ENCODE measurements around the gene RND2. TPM values are rescaled to one million over a fixed set of nuclear protein-coding genes. Genes with fewer than 3 reads are reported as not detected.
"Not testable (repeated sequence)": the region's sequence is repeated elsewhere in the genome, so short reads cannot be mapped to it uniquely, and the experiment has no call there.

Gene RND2
- total RNA-seq, 2 donors from 2014 or later: 0.15 to 1.1 TPM

DNA sequence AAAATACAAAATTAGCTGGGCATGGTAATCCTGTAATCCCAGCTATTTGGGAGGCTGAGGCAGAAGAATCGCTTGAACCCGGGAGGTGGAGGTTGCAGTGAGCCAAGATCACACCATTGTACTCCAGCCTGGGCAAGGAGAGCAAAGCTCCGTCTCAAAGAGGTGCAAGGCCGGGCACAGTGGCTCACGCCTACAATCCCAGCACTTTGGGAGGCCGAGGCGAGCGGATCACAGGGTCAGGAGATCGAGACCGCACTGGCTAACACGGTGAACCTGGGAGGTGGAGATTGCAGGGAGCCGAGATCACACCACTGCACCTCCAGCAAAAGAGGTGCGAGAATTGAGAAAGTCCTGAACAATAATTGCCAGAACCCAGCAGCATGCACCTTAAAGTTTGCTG, 24.1 kb upstream of the RND2 start:
- intact Hi-C loops (cut with DNase I, micrococcal nuclease); DNase-seq: not testable (repeated sequence)

DNA sequence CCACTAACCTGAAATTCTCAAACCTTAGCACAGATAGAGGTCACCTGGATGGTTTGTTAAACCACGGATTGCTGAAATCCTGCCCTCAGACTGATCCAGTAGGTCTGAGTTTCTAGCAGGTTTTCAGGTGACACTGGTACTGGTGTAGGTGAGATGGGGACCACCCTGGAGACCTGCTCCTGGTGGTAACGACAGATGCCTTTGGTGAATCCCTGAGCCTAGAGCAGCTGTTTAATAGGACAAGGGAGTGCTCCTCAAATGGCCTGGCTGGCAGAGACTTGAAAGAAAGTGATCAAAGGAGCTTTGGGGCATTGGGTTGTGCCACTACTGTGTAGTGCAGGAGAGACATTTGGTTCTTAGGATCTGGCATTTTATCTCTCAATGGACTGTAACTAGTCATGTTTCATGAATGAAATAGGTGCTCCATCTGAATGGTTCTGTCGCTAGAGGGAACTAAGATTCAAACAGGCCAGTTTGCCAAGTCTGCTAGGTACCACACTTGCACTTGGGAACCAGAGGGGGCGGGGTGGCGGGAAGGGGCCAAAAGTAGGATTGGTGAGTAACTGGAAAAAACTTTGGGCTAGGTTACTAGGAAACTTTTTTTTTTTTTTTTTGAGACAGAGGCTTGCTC, 21.4 kb upstream of the RND2 start:
- ATAC-seq: no peak
- no peak for DNase-seq
- intact Hi-C loops (cut with DNase I, micrococcal nuclease): no loop called here

More for the DNA sequence above, 24.1 kb upstream of the RND2 start:
- not testable (repeated sequence) for ATAC-seq

DNA sequence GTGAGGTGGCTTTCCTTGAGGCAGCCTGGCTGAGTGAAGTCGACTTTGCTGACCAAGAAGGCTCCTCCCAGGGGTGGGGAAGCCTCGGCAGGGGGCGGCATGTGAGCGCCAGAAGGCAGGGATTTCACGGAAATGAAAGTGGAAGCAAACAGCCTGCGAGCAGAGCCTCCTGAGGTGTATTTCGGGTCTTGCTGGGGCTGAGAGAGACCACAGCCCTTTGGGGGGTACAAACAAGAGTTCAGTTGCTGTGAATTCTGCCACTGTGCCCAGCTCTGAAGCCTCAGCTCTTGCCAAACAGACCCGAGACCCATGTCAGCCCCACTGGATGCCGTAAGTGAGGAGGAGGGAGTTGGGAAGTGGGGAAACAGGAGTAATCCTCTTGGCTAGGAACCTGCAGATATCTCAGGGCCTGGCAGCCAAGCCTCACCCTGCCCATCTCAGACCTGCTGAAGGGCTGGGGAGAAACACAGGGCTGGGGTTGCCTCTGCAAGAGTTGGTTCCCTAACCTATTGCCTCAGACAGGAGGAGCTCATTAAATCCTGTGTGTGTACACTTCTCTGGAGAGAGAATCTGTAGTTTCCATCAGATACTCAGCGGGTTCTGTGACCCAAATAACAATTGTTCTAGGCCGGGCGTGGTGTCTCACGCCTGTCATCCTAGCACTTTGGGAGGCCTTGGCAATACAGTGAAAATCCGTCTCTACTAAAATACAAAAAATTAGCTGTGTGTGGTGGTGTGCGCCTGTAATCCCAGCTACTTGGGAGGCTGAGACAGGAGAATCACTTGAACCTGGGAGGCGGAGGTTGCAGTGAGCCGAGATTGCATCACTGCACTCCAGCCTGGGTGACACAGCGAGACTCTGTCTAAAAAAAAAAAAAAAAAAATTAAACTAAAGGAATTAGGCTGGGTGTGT, 18.1 kb upstream of the RND2 start, which contains the start of gene IFI35:
TSS of gene IFI35 (plus strand) at position 146 of the 913 bp plus-strand sequence. CDS start at position 310, 164 bp downstream.
- intact Hi-C loops (cut with DNase I, micrococcal nuclease): no loop called here
- ATAC-seq: peak; percentile 83
- DNase-seq: peak; percentile 90 to 92

GRCh38 chr17:43010667-43011308, 14.2 kb upstream of the RND2 start:
- intact Hi-C loops (cut with DNase I, micrococcal nuclease): no loop called here
- ATAC-seq (peak; percentile 84), DNase-seq (peak; percentile 54 to 78)

DNA sequence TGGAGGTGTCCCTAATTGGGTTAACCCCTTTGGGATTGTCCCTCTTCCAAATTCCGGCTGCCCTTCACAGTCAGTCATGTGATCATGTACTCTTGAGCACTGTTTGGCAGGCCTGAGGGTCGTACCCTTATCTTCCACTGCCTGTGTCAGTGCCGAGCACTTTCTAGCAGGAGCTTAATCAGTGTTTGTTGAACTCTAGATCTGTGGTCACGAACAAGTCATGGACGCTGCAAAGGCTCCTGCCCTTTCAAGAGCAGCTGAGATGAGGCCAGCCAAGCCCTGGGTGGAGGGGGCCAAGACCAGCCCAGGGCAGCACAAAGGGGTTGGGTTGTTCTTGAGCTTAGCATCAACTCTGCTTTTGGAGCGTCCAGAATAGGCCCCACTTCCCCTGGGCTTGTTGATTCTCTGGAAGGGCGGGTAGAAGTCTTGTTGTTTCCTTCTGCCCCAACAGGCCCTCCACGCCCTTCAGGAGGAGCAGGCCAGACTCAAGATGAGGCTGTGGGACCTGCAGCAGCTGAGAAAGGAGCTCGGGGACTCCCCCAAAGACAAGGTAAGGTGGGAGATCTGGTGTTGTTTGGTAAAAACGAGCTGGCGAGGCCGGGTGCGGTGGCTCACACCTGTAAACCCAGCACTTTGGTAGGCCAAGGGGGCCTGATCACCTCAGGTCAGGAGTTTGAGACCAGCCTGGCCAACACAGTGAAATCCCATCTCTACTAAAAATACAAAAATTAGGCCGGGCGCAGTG, 13.1 kb upstream of the RND2 start:
- ATAC-seq: no peak
- intact Hi-C loops (cut with DNase I, micrococcal nuclease): no loop called here
- peak in 1 of 2 donors; percentile 29 for DNase-seq

GRCh38 chr17:43013296-43013695, 11.7 kb upstream of the RND2 start:
- intact Hi-C loops (cut with DNase I, micrococcal nuclease): no loop called here
- no peak for ATAC-seq
- no peak for DNase-seq

GRCh38 chr17:43014020-43014648, 10.9 kb upstream of the RND2 start:
- intact Hi-C loops (cut with DNase I, micrococcal nuclease): no loop called here
- ATAC-seq: no peak
- peak in 1 of 2 donors; percentile 28 for DNase-seq

DNA sequence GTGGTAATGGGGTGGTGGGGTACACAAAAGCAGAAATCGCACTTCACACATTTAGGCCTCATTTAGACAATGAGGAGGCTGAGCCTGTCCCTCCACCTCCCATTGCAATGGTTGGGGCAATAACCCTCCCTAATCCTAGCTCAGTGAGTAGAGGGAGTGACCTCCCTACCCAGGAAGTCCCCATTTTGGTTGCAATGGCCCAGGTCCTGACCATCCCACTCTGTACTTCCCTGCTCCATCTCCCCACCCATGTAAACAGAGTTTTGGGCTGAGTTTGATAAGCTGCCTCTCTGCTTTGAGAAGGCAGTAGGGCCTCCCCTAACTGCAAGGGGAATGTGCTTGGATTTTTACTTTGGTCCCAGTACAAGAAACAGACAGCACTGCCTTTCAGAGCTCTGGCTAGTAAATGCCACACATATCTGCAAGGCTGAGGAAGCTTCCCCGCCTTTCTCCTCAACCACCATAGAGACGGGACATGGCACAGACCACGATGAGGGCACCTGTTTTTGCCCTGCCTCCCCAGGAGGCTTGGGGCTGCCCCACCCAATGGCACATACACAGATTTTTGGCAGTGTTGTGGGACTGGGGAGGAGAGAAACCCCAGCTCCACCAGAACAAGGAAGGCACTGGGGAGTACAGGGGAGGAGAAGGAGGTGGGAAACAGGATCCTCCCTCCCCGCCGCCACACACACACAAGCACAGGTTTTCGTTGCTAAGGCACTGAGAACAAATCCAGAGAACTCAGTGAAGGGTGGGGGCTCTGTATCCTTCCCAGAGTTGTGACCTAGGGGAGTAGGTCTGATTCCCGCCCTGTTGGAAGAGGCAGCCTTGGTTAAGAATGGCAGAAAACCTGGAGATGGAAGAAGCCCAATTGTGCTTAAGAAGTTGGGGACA, 10.1 kb upstream of the RND2 start:
- intact Hi-C loops (cut with DNase I, micrococcal nuclease): no loop called here

GRCh38 chr17:43015579-43015978, 9.5 kb upstream of the RND2 start:
- intact Hi-C loops (cut with DNase I, micrococcal nuclease): no loop called here
- DNase-seq (no peak), ATAC-seq (no peak)

More for the DNA sequence above, 10.1 kb upstream of the RND2 start:
- DNase-seq (no peak), ATAC-seq (no peak)

DNA sequence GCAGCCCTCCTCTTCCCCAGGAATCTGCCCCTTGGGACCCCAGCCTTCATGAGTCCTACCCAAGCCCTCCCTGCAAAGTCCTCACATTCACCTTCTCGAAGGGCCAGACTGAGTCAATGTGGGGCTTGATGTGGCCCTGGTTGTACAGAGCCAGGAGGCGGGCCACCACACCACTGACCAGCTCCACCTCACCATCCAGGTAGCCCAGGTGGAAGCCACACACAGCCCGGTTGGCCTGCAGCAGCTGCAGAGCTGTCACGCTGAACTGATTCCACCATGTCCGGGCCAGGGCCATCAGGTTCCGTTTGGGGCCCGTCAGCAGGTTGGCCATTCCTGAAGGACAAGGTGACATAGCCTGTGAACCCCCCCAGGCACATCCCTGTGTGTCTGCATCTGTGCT, 8.8 kb upstream of the RND2 start:
- DNase-seq: no peak
- intact Hi-C loops (cut with DNase I, micrococcal nuclease): no loop called here
- ATAC-seq: no peak

- intact Hi-C loops (cut with DNase I, micrococcal nuclease): no loop called here
- ATAC-seq (no peak), DNase-seq (no peak)
Measured at GRCh38 chr17:43018008-43018853, 6.8 kb upstream of the RND2 start.

GRCh38 chr17:43018932-43019331, 6.1 kb upstream of the RND2 start:
- ATAC-seq: no peak
- intact Hi-C loops (cut with DNase I, micrococcal nuclease): no loop called here
- no peak for DNase-seq

DNA sequence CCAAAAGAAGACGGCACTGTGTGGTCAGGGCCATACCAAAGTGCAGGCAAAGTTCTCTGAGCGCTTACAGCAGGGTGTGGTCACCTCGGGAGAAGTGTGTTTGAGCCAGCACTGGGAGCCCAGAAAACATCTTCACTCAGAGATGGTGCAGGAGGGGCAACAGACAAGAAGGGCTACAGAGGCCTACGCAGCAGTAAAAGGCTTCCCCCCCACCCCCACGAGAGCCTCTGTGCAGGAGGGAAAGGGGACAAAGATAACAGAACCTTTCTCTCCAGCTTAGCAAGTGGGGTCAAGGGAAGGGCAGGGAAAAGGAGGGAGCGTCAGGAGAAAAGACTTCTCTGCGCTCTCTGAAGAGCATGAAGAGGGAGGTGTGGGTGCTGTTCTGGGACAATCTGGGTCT, 5.6 kb upstream of the RND2 start:
- intact Hi-C loops (cut with DNase I, micrococcal nuclease): no loop called here
- ATAC-seq: peak; percentile 42
- DNase-seq: no peak

- intact Hi-C loops (cut with DNase I, micrococcal nuclease): loop anchor here in 1 of 2 donors (10.0 kb wide), 1 partner anchor 155 kb away; the partner anchor contains the start of gene NBR1
- ATAC-seq (no peak), DNase-seq (no peak)
Measured at GRCh38 chr17:43020030-43020621, 4.9 kb upstream of the RND2 start.

- peak; percentile 65 to 77 for DNase-seq
- intact Hi-C loops (cut with DNase I, micrococcal nuclease): loop anchor here in 1 of 2 donors (10.0 kb wide), 1 partner anchor 154 kb away; the partner anchor contains the start of gene NBR1
- ATAC-seq: peak; percentile 8
Measured at GRCh38 chr17:43020789-43021740, 4.0 kb upstream of the RND2 start.

All from left colon (tissue), 2 donors.